HuH-7 (cell line): ENCODE results near the gene ATXN3L.

Experiments used
- DNase-seq: peaks from one replicate; pipeline ENCODE4 v3.0.0; 2011; ENCODE audit warnings: low spot score

The ATXN3L gene

DNA sequence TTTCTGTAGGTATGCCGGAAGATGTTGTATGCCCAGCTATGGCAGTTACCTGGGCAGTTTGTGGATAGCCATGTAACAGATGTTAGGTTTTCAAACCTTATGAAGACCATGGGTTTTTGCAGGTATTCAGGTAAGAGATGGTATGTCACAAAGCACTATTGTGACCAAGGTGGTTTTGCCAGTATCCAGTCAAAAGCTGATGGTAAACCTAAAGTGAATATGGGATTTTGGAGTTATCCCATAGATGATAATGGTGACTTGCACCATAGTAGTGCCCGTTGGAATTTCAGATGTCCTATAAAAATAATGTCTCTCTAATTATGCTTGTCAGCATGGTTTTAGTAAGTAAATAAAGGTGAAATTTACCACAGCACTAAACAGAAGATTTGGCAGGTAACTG, at the start of gene ATXN3L:
ATXN3L (minus strand) TSS at position 101 of the 400 bp plus-strand sequence. CDS start 119 bp downstream, outside the sequence.
- no peak for DNase-seq

DNA sequence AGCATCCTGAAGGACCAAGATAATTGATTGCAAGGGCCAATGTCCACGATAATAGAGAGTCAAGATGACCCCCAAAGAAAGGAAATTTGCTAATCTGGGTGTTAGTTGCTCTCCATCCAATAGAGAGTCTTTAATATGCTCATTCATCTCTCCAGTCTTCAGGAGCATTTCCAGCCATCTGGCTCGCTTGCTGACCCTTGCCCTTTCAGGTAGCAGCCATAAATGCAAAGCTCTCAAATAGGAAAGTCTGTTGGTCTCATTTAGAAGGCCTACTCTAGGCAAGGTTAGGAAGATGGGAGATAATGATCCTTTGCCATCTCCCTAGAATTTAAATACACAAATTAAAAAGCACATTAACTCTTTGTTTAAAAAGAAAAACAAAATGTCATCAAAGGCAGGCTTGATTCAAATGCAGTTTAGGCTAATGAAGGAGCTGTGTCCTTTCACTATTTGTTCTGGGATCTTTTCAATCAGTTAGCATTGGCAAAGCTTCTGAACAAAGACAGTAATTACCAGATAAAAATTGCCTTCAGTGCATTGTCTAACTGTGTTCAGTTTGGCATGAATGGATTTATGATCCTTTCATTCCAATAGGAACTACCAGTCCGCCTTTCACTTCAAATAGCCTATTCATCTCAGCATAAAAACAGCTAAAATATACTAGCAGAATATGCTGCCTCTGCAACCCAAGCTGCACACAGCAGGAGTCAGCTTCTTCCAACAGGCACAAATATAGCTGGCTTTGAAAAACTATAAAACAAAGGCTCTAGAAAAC, 49.6 kb upstream of the ATXN3L start:
- DNase-seq, result no peak

DNA sequence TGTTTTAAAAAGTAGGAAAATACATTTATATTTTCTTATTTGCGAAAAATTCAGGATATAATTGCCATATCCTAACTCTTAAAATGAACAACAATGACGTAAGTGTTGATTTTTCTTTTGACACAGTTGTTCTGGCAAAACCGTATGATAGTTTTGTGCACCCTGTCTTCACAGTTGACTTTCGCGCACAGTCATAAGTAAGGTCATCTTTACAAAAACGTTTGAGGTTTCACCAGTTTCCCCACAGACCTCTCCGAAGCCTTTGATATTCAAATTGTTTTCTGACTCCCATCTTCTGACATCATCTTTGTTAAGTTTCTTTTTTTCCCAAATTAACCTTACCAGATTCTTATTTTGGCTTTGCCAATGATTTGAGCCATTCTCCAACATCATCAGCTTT, 48.1 kb upstream of the ATXN3L start:
- DNase-seq, result no peak

DNA sequence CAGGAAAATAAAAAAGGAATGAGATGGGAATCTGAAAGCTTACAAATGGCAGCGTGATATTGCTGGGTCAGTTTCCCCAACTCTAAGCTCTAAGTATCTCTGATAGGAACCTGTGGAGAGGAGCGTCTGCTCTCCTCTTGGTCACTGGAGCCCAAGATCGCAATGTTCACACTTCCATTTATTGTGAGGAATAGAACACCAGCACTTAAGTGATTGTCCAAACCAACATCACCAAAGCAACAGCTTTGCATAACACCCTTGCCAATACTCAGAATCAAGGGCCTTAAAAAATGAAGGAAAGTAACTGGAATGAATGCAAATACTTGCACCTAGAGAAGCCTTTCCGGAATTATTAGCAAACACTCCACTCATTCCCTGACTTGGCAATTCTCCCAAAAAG, 46.8 kb upstream of the ATXN3L start:
- DNase-seq, result no peak

DNA sequence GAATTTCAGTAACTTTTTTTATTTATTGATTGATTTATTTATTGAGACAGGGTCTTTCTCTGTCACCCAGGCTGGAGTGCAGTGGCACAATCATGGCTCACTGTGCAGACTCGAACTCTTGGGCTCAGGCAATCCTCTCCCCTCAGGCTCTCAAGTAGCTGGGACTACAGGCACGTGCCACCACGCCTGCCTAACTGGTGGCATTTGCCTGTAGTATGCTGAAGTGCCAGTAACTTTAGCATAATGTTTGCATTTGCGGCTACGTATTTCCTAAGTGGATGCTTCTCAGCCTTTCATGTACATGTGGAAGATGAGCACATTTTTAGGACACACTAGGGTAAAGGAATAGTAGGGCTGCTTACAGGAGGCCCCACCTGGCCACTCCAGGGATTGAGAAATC, 45.3 kb upstream of the ATXN3L start:
- no peak for DNase-seq

DNA sequence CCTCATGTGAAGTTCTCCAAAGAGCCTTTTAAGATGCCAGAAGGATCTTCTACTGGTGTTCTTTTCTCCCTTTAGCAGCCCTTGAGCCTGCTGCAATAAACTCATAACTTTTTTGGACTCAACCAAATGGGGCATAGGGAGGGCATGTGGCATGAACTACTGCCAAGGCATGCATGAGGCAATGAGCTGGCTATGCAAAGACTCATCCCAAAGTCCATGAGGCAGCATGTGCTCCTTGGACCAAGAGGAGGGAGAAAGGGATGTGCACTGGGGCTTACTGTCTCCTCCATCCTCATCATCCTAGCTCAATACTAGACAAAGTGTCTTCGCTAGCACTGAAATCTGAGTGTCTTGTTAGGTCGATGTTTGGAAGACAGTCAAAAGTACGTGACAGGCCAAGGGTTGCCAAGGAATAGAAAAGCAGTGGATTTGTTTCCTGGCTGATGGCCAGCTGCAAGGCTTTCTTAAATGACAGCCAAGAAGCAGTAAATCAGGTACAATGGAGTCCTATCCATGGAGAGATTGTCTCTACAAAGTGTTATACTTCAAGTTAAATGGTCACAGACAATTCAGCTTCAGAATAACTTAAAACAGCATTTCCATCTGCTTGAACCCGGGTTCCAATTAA, 44.5 kb upstream of the ATXN3L start:
- no peak for DNase-seq

DNA sequence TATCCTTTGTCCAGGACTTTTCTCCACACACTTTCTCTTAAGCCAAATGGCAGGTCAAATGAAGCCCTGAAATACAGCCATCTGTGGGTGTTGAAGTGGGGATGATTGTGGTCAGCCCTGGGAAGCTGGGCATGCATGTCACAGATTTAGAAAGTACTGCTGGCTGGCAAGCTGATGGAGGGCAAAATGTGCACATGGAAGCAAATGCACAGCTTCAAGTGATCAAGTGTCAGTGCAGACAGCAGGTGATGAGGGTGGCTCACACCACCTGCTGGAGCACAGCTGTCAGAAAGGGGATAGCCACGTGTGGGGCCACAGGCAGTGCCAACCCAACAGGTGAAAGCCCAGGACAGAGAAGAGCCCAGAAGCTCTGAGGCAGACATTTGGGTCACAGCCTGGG, 40.3 kb upstream of the ATXN3L start:
- DNase-seq, result no peak

DNA sequence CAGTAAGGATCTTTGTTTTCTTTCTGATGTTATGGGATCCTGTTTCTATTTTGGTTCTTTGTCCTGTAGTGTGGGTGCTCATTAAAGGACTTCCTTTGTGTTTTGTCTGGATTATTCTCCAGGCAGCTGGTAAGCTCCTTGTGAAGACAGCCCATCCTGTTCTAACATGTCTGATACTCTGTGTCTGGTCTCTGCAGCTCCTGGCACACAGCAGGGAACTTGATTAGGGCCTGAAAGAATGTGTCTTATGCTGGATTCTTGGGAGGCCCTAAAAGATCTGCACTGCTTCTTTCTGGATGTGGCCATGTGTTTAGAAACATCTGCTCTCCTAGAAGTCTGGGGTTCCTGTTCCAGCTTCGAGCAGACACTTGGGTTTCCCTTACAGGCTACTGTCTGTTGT, 38.1 kb upstream of the ATXN3L start:
- no peak for DNase-seq

DNA sequence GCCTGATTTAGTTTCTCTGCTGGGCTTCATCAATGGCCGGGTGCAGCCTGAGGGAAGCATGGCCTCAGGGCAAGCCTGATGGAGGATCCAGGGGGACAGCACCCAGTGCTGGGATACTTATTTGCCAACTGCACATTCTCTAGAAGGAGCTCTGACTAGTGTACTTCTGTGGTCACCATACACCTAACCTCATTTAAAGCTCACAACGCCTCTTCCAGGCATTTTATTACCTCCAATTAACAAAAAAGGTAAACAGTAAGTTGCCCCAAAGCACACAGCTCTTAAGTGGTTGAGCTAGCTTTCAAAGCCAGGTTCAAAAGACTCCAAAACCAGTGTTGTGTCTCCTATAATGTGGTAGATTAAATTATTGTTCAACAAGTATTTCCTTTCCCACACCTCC, 26.8 kb upstream of the ATXN3L start:
- DNase-seq, result no peak

DNA sequence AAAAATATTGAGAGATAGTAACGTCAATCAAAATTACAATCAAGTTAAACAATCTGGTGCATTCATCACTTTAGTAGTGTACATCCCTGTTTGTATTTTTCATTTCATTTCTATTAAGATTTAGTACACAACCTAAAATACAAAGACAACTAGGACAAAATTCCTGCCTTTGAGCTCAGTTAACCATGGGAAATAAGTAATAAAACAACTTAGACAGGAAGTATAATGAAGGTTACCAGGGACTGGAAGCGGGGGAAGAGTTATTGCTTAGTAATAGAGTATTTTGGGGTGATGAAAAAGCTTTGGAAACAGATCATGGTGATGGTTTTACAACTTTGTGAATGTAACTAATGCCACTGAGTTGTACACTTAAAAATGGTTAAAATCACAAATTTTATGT, 25.6 kb upstream of the ATXN3L start:
- no peak for DNase-seq

DNA sequence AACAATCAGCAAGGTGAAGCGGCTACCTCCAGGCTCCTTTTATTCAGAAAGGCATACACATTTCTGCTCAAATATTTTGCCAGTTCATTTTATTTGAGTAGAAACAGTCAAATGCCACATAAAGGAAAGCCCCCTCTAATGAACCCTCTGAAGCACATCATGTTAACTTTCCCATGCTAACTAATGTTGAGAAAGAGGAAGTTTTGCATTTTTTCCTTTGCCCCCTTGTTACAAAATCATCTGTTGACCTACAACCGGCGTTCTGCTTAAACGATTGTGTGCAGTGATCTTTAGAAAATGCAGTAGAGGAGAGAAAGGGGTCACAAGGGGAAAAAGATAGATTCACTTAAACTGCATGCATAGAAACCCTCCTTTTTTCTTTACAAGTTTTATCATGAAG, 25.2 kb upstream of the ATXN3L start:
- DNase-seq, result no peak

DNA sequence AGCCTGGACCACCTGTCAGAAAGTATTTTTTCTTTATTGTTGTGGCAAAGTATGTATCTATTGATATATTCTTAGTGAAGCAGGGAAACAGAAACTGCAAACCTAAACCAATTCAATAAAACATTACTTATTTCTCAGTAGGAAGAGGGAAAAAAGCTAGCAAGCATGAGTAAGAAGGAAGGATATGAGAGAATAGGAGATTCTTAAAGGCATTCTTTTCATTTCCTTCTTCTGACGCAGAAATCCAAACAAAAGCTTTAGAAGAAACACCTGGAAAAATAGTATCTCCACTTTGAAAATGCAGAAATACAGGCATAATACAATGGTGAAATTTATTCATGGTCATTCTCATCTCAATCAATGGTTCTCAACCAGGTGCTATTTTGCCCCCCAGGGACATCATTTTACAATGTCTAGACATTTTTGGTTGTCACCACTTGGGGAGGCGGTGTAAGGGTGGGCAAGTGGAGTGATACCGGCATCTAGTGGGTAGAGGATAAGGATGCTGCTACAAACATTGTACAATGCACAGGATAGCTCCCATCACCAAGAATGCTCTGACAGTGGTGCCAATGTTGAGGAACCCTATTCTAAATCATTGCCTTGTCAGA, 21.7 kb upstream of the ATXN3L start:
- DNase-seq, result no peak

DNA sequence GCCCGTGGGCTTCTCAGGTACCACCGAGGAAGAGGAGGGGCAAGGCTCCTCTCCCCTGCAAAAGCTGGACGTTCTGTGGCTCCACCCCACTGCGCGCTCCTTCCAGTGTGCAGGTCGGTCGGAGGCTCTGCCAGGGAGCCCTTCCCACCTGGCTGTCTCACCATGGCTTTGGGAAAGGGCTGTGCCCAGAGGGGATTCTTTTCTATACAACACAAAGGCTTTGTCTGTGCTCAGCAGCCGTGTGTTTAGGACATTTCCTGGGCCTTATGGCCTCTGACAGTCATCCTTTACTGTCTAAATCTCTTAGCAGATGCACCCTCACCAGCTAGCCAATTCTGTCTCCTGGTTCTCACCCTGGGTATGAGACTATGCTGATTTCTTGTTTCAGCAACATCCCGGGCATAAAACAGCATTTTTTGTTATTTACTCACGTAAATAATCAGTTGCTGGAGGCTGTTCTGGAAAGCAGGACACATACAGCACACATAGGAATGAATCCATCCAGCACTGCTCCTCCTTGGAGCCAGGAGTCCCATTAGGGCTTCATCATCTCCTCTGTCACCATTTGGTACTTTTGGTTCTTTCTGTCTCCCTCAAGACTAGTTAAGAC, 20.4 kb upstream of the ATXN3L start:
- no peak for DNase-seq

DNA sequence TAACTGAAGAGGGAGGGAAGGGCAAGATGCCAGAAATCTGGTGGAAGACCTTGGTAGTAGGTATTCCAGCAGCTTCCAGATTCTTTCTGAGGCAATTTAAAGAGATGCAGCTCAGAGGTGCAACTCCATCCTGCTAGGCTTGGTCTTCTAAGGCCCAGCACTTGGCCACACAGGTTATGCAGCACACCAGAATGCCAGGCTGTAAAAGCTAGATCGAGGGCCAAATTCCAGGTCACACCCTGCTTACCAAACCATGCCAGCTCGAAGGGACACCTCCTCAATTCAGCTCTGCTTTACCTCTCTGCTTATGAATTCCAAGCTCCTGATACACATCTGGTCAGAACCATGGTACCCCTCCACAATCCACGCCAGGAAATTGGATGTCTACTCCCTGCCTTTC, 19.8 kb upstream of the ATXN3L start:
- DNase-seq, result no peak

DNA sequence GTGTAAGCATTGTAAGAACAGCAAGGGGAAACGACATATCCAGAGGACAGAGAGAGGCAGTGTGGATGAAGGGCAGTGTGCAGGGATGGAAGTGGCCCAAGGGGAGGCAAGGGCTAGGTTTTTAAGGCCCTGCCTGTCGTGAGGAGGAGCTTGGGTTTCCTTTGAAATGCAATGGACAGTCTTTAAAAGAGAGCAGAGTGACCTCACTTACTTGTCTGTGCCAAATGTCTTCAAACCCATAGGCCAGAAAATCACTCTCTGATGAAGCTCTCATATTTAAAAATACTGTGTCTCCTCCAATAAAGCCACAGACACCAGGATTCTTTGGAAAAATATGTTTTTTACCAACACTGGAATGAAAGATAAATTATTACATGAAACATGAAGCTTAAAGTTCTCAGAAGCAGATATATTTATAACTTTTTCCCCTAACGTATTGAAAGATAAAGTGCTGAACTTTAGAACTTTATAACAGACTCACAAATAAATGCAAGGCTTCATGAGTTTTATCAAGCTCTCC, 19.2 kb upstream of the ATXN3L start:
- DNase-seq, result no peak

DNA sequence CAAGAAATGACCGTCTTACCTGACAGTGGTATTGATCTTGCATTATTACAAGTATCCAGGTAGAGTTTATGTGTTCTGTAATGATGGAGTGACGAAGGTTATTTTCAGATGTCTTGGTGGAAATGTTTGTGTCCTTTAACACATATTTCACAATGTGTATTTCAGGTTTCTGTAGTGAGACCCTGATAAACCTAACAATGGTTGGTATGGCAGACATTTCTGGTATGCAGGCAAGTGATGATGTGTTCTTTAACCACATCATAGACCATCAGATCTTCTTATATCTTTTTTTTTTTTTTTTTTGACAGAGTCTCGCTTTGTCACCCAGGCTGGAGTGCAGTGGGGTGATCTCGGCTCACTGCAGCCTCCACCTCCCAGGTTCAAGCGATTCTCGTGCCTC, 14.6 kb upstream of the ATXN3L start:
- DNase-seq, result no peak

DNA sequence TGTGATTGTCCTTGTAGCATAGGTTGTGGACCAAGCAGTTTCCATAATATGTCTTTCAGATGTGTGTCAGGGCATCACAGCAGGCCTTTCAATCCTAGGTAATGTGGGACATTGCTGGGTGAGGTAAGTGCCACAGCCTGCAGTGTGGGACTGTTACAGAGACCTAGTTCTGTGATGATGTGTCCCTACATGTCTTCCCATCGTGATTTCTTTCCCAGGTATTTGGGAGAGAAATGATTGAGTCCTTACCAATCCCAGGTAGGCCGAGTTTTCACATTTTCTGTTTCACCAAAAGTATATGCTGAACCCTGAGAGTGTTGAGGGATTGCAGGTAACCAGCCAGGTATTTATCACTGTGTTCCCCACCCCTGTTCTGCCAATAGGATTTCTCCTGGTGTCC, 10.6 kb upstream of the ATXN3L start:
- no peak for DNase-seq

DNA sequence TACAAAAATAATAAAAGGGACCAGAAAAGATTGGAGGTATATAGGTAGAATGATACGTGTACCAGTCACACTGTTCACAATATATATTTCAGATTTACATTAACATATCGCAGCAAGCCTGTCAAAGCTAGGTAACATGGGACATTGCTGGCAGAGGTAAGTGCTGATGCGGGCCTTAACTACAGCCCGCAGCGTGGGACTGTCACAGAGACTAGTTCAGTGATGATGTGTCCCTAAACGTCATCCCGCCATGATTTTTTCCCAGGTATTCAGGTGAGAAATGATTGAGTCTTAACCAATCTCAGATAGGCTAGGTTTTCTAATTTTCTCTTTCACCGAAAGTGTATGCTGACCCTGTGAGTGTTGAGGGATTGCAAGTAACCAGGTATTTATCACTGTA, 7.8 kb upstream of the ATXN3L start:
- no peak for DNase-seq

DNA sequence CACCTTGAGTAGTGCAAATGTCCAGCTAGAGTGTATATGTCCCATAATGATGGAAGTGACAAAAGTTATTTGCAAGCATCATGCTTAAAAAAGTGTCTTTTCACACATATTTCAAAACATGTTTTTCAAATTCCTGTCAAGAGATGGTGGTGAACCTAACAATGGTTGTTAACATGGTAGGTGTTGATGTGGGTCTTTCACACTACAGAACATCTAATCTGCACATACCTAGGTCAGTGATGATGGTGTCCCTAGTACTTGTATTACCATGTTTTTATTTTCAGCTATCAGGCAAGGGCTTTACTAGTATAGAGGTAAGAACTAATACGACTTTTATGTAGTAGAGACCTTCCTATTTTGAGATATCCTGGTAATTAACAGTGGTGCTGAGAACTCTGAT, 3.4 kb upstream of the ATXN3L start:
- no peak for DNase-seq

DNA sequence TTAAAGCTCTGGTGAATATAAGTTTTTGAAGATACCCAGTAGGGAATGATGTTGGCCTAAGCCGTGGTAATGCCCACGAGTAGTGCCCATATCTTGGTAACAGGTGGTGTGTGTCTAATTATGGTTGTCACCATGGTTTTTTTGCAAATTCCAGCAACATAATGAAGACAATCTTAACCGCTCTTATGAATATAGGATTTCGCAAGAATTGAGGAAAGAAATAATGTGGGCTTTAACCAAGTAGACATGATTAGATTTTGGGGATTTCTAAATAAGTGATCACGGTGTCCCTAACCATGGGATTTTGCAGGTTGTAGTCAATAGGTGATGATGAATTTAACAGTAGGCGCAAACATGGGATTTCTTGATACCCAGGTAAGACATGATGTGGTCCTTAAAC, 2.5 kb downstream of the ATXN3L start:
- no peak for DNase-seq

DNA sequence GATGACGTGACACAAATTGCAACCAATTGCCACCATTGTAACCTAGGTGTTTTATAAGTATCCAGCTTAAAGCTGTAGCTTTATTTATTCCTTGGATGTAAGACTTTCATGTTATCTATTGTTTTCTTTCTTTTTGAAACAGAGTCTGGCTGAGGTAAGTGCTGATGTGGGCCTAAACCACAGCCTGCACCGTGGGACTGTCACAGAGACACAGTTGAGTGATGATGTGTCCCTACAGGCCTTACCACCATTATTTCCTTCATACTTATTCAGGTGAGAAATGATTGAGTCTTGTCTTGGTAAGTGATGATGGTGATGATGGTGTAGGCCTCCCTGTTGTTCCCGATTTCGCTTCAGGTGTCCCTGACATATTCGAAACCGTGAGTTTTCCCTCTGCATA, 8.3 kb downstream of the ATXN3L start:
- DNase-seq, result no peak

DNA sequence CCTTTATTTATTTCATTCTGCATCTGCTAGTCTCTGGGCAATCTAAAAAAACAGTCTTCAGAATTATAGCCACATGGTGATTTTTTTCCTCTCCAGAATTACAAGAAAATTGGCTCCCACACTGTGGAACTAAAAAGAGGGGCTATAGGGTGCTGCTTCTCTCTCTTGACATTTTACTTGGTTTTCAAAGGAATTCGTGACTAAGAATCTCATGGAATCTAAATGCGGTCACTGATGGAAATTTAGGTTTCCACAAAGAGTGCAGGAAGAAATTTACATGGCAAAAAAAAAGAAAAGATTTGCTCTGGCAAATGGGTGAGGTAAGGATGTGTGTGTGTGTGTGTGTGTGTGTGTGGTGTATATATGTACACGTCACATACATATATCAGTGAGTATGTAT, 10.2 kb downstream of the ATXN3L start:
- DNase-seq, result no peak

DNA sequence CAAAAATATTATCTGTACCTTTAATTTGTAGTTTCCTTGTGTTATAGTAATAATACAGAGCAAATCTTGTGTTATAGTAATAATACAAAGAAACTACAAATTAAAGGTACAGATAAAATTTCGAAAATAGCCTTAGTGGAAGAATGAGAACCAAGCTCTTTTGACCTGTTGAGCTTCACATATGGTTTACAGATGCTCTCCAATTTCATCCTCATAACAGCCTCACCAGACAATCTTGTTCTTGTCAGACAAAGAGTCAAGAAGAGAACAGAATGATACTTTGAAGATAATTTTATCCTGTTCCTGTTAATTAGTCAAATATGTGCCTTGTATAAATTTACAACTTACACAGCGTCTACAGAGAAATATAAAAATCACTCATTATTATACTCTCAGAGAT, 12.8 kb downstream of the ATXN3L start:
- no peak for DNase-seq
